ENCODE measurements around the gene UBE2C.
"Not testable (repeated sequence)": the region's sequence is repeated elsewhere in the genome, so short reads cannot be mapped to it uniquely, and the experiment has no call there.

The UBE2C gene

DNA sequence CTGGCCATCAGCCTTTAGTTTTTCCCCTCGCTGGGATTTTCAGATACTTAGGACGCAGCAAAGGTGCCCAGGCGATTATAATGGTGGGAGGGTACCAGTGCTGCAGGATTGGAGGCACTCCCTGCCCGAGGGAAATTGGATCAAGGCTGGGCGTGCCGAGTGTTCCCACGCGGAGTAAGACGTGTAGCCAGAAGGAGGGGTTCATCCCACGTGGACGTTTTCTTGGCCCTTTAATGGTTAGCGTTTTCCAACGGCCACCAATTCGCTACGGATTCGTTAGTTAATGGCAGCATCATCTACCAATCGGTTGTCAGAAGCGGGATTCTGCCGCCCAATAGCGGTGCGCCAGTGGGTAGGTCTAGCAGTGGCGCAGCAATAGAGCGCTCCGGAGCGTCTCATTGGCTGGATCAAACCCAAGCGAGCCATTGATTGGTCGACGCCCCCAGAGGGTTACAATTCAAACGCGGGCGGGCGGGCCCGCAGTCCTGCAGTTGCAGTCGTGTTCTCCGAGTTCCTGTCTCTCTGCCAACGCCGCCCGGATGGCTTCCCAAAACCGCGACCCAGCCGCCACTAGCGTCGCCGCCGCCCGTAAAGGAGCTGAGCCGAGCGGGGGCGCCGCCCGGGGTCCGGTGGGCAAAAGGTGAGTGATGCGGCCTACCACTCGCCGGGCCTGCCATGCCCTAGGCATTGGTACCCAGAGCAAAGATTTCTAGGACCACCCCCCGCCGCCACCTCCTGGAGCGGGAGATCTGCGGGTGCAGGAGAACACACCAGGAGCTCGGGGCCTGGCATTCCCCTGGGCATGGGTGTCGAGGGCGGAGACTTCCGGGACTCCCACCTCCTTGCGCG lies at the start of gene UBE2C:
TSS of gene UBE2C (plus strand) at position 488 of the 849 bp plus-strand sequence. CDS start at position 540, 52 bp downstream.
- DNase-seq (ENCODE audit: low read depth) = peak; percentile 100

DNA sequence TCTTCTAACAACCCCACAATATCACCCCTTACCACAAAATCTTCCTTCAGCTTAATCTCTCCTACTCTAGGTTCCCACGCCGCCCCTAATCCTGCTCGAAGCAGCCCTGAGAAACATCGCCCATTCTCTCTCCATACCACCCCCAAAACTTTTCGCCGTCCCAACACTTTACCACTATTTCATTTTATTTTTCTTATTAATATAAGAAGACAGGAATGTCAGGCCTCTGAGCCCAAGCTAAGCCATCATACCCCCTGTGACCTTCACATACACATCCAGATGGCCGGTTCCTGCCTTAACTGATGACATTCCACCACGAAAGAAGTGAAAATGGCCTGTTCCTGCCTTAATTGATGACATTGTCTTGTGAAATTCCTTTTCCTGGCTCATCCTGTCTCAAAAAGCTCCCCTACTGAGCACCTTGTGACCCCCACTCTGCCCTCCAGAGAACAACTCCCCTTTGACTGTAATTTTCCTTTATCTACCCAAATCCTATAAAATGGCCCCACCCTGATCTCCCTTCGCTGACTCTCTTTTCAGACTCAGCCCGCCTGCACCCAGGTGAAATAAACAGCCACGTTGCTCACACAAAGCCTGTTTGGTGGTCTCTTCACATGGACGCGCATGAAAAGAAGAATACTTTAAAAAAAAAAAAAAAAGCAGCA lies 47.7 kb upstream of the UBE2C start:
- DNase-seq (ENCODE audit: low read depth) = not testable (repeated sequence)

DNA sequence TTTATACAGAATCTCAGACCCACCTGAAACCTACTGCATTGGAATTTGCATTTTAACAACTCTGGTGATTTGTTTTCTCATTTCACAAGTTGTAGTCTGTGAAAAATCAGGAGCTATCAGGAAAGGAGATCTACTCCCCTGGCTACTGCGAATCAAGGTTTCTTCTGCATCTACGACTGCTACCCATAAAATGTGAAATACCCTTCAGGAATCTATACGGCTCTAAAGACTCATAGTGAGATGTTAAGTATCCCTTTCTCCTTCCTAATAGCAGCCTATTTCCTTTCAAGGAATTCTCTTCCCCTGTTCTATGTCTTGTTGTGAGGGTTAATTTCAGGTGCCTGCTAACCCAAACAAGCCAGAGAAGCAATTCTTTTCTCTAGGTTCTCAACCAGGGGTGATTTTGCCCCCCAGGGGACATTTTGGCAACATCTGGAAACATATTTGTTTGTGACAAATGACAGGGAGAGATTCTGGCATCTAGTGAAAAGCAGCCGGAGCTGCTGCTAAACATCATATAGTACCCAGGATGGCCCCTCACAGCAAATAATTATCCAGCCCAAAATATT lies 47.1 kb upstream of the UBE2C start:
- no peak for DNase-seq (ENCODE audit: low read depth)

DNA sequence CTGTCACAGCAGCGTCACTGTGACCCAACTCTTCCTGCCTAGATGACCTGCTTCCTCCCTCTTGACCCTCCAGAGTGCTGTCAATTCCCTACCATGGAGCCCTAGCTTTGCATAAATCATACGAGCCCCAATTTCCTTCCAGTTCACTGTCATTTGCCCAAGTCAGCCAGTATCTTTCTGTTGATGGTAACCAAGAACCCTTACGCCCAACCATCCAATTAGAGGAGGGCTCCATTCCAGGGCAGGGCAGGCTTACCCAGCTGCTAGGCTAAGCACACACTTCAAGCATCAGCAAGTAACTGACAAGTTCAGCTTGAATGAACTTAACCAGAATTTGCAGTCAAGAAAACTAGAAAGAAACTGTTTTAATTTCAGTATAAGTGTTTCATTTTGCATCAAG lies 46.5 kb upstream of the UBE2C start:
- no peak for DNase-seq (ENCODE audit: low read depth)

DNA sequence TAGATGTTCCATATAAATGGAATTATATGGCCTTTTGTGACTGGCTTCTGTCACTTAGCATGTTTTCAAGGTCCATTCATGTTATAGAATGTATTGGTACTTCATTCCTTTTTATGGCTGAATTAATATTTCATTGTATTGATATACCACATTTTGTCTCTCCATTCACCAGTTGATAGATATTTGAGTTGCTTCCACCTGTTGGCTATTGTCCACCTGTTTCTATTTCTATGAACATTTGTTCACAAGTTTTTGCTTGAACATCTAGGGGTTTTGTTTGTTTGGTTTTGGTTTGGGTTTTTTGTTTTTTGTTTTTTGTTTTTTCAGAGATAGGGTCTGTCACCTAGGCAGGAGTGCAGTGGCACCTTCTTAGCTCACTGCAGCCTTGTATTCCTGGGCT lies 44.0 kb upstream of the UBE2C start:
- no peak for DNase-seq (ENCODE audit: low read depth)

DNA sequence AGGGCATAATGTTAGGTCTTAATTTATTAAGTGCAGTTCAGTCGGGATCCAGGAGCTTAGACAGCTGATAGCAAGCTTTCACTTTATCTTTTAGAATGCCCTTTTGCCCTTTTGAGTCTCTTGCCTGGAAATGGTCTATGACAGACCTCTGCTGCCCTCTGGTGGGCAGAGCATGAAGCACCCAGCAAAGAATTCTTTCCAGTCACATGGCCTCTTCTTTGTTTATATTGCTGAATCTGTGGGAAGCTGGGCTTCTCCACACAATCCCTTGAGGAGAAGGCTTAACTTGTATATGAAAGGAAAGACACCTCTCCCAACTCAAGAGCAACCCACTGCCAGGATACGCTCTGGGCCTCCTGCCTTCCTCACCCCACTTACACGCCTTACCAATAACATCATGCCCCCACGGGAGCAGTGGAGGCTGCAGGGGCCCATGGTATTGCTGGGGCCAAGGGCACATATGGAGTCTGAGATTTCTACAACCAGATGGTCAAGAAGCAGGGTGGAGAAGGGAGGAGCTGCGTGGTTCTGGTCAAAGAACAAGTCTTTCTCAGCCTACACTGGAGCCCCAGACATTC lies 41.2 kb upstream of the UBE2C start:
- peak; percentile 62 for DNase-seq (ENCODE audit: low read depth)

DNA sequence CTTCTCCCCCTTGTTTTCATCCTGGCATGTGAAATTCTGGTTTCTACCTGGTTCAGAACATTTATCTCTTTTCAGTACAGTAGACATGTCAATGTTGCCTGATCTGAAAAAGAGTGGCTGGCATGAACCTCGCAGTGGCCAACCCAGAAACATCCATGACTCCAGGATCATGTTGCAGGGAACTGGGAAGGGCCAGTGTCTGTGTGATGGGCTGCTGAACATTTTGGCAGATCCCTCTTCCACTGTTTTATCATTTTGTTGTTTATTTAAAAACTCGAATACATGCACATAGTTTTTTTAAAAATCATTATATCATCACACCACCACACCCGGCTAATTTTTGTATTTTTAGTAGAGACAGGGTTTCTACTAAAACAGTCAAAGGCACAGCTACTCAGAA lies 39.8 kb upstream of the UBE2C start:
- no peak for DNase-seq (ENCODE audit: low read depth)

DNA sequence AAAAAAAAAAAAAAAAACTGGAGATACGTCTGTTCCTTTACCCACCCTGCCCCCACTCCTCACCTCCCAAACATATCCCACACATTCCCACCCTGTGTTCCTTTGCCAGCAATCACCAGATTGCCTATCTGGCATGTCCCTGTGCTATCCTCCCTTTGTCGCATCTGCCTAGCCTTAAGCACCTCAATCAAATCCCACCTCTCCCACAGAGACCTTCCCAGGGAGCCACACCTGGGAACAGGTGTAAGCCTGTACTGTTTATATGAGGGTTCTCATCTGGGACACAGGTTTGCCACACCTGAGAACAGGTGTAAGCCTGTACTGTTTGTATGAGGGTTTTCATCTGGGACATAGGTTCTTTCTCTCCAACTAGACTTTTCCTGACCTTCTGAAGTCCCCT lies 37.5 kb upstream of the UBE2C start:
- DNase-seq (ENCODE audit: low read depth) = no peak

DNA sequence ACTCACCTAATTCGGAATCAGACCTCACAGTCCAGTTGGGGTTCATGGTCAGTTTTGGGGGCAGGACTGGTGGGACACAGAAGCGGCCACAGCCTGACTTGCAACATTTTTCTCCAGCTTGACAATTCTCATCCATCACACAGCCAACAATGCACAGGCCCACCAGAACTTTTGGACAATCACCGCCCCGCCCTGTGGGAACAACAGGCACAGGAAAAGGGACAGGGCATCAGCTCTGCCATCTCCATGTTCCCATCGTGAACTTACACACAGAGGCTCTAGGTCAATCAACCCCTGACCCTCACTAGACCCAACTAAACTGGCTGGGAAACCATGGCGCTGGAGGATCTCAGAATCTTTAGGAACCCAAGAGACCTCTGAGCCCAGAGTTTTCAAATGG lies 37.0 kb upstream of the UBE2C start:
- no peak for DNase-seq (ENCODE audit: low read depth)

DNA sequence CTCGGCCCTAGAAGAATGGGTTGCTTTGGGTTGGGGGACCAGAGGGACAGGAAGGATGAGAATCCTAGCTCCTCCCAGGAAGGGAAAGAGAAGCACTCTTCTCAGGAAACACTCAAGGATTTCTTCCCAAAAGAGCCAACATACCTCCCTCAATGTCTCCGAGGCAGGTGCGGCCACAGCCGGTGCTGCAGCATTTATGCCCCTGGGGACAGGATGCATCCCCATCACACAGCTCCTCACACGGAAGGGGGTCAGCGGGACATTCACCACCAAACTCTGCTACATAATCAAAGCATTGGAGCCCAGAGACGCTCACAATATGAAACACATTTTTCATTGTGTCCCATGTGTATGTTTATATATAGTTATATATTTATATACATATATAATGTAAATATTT lies 35.5 kb upstream of the UBE2C start:
- no peak for DNase-seq (ENCODE audit: low read depth)

DNA sequence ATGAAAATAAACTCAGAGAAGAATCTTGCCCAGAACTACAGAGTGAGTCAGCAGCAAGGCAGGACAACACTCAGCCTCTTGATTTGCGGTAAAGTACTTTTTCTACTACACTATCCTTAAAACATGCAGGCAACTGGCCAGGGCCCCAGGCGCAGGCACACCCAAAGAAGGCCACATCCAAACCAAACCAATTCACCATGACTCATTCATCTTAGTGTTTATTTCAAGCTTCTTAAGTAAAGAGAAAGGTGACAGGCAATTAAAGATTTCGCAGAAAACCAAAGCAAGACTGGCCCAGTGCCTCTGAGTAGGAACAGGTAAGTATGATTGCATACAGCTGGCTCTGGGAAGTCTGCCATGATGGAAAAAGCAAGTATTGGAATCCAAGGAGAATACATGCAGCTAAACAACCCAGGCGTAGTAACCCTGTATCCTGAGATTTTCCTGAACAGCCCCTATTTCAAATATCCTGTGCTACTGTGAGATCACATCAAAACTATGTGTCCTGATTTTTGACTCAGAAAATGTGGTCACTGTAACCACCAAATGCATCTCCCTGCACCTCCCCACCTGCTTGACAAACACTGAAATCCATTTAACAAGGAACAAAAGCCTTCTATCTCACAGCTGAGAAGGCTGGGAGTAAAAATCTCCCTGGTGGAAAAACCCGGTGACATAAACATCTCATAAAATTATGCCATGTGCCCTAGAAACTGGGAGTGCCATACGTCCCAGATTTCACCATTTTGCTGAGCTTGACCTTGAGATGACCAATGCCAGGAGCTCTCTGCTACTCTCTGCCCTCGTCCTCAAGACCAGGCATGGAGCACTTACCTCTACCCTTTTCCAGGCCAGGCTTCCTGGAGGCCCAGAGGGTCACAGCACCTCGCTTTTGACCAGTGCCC lies 33.2 kb upstream of the UBE2C start:
- peak; percentile 99 for DNase-seq (ENCODE audit: low read depth)

DNA sequence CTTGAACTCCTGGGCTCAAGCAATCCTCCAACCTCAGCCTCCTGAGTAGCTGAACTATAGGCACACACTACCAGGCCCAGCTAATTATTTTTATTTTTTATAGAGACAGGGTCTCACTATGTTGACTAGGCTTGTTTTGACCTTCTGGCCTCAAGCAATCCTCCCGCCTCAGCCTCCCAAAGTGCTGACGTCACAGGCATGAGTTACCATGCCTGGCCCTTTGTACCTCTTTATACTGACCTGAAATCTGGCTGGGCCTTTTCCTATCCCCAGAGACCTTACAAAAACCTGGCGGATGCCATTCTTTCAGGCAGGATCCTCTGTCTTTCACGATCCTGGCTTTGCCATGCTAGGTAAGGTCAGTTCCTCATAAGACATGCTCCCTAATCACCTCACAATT lies 32.3 kb upstream of the UBE2C start:
- DNase-seq (ENCODE audit: low read depth) = no peak

DNA sequence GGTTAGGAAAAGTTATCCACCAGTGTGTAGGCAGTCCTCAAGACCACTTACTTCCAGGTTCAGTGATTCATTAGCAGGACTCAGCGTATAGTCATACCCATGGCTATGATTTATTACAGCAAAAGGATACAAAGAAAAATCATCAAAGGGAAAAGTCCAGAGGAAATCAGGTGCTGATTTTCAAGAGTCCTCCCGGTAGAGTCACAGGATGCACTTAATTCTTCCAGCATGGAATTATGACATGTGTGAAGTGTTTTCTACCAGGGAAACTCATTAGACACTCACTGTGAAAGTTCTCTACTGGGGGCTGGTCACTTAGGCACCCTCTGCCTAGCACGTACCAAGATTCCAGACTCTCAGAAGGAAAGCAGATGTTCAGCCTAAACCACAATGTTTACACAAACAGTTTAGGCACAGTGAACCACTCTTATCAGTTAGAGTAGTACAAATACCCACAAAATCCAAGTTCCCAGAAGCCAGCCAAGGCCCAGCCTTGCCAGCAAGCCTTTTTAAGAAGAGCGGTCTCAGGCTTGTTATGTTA lies 31.0 kb upstream of the UBE2C start:
- peak; percentile 32 for DNase-seq (ENCODE audit: low read depth)

DNA sequence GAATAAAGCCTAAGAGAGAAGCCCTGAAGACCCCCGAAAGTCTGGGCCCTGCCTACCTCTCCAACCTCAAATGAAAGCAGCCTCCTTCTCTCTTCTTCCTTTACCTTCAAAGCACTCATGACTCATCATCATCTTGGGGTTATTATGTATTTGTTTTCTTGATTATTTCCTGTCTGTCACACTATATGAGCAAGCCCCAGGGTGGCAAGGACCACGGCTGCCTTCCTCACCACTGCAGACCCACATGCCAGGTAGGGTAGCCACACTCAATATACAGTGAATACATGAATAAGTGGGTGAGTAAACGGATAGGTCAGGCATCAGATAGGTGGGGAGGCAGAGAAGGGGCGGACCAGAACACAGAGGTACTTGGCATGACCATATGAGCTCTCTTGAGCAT lies 29.6 kb upstream of the UBE2C start:
- no peak for DNase-seq (ENCODE audit: low read depth)

DNA sequence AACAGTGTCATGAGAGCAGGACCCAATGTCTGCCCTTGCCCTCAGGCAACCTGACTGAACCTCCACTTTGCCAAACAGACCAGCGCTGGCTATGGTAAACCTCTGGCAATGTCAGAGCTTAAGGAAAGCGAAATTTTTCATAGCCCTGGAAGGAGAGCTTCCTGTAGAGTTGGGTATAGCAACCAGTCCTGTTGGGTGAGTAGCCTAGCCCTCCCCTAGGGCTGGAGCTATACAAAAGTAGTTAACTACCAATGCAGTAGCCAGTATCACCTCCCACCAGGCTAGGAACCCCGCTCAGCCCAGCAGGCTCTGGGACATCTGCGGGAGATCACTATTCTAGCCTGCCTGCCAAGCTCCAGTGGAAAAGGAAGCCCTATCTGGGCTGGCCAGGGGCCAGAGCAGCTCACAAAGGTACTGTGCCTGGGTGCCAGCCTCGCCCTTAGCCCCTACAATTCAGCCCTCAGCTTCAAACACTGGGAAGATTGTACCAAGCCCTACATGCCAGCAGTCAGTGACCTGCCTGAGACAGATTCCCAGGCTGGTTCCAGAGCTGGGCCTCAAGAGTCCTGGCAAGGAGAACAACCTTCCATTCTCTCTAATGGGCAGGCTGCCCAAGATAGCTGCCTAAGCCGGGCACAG lies 28.7 kb upstream of the UBE2C start:
- no peak for DNase-seq (ENCODE audit: low read depth)

DNA sequence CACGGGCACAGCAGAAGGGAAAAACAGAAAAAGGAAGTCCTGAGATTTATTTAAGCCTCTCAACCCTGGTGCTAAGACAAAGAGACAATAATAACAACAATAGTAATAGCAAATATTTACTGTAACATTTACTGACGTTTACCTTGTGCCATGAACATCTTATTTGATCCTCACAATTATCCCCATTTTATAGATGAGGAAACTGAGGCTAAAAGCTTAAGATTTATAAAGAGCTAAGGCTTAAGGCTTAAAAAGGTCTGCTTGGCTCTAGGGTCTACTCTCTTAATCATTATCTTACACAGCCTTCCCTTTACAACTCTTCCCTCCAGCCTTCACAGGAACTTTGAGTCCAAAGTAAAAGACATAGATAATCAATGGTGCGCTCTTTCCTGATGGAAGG lies 24.1 kb upstream of the UBE2C start:
- DNase-seq (ENCODE audit: low read depth) = no peak

DNA sequence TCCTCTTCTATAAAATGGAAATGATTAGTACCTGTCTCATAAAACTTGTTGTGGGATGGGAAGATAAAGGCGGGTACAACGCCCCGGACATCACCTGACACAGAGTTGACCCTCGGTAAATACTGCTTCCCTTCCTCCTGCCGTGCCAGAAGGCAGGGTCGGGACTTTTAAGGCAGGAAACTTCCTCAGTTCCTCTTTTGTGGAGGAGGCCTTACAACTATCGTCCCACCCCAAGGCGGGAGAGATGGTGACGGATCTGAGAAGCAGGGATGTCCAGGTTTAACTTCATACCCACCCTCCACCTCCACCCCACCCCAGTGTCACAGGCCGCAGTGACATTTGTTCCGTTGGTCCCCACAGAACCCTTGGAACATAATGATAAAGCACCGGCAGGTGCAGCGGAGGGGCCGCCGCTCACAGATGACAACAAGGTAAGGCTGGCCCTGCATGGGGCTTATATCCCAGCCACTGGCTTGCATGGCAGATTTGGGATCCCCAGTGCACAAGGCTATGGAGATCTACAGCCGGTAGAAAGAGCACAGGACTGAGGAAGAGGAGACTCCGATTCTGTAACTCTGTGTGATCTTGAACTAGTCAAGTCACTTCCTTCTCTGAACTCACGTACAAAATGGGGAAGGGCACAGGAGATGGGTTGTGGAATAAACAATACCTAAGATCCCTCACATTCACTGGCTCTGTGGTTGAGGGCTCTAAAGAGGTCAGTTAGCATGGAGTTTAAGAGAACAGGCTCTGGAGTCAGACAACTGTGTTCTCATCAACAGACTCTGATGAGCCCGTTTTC lies 19.9 kb upstream of the UBE2C start:
- no peak for DNase-seq (ENCODE audit: low read depth)

DNA sequence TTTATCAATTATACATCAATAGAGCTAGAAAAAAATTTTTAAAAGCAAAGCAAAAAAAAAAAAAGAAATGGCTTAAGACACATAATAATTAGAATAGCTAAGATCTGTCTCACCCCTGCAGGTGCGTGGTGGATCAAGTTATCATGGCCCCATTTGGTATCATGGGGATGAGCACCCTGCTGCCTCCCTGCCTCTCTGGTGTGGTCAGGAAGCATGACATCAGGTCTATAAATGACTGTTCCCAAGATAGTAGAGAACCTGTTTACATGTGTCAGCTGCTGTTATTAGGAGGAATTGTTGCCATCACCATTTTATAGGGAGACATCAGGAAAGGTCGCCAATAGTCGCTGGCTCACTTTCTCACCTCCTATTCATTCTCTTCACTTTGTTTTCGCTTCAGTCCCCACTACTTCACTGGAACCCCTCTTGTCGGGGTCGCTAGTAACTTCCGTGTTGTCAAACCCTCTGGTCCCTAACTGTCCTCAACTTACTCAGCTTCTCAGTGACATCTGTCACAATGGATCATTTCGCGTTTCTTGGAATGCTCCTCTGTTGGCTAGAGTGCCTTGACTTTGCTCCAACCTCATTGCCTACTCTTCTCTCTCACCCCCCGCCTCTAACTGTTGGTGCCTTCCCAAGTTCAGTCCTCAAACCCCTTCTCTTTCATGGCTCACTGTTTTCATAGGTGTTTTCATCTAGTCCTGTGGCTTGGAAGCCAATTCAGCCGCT lies 15.9 kb upstream of the UBE2C start:
- DNase-seq (ENCODE audit: low read depth) = no peak

DNA sequence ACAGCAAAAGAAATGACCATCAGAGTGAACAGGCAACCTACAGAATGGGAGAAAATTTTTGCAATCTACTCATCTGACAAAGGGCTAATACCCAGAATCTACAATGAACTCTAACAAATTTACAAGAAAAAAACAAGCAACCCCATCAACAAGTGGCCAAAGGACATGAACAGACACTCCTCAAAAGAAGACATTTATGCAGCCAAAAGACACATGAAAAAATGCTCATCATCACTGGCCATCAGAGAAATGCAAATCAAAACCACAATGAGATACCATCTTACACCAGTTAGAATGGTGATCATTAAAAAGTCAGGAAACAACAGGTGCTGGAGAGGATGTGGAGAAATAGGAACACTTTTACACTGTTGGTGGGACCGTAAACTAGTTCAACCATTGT lies 14.9 kb upstream of the UBE2C start:
- not testable (repeated sequence) for DNase-seq (ENCODE audit: low read depth)

DNA sequence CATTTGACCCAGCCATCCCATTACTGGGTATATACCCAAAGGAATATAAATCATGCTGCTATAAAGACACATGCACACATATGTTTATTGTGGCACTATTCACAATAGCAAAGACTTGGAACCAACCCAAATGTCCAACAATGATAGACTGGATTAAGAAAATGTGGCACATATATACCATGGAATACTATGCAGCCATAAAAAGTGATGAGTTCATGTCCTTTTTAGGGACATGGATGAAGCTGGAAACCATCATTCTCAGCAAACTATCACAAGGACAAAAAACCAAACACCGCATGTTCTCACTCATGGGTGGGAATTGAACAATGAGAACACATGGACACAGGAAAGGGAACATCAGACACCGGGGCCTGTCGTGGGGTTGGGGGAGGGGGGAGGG lies 14.5 kb upstream of the UBE2C start:
- not testable (repeated sequence) for DNase-seq (ENCODE audit: low read depth)
